DOHH2 (cell line): ENCODE results near the gene SP6.

Experiments used
- EZH2phosphoT487 ChIP-seq: fragments of 200-600 bp; sonication (generic); IDR thresholded peaks from 2 replicates; pipeline ENCODE4 v1.6.1; 2017; ENCODE audit warnings: borderline replicate concordance, mild to moderate bottlenecking, antibody characterized with exemption, low read length, moderate library complexity, mixed read lengths
- TF ChIP-seq, protein P1 (sequence below): fragments of 200-600 bp; sonication (generic); IDR thresholded peaks from one replicate; pipeline ENCODE4 v1.5.1; 2014; ENCODE audit warnings: antibody characterized with exemption, mild to moderate bottlenecking, low read depth, low read length; ENCODE audit not compliant: poor library complexity, severe bottlenecking

DNA sequence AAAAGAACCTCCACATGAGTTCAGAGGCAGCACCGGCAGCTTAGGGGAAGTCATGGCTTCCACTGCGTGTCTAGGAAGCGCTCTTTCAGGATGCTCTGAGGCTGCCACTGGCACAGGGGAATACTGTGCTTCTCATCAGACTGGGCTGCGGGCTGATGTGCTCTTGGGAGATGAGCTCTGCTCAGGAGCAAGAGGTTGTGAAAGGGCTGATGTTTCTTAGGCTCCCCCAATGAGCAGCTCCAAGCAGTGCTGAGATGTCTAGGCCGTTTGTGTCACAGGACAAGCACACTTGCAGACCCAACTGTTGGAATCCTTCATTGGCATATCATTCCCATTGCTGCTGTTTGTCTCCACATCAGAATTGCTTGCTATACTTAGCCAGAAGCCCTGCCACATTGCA, 48.7 kb upstream of the SP6 start:
- TF ChIP-seq, protein P1, sequence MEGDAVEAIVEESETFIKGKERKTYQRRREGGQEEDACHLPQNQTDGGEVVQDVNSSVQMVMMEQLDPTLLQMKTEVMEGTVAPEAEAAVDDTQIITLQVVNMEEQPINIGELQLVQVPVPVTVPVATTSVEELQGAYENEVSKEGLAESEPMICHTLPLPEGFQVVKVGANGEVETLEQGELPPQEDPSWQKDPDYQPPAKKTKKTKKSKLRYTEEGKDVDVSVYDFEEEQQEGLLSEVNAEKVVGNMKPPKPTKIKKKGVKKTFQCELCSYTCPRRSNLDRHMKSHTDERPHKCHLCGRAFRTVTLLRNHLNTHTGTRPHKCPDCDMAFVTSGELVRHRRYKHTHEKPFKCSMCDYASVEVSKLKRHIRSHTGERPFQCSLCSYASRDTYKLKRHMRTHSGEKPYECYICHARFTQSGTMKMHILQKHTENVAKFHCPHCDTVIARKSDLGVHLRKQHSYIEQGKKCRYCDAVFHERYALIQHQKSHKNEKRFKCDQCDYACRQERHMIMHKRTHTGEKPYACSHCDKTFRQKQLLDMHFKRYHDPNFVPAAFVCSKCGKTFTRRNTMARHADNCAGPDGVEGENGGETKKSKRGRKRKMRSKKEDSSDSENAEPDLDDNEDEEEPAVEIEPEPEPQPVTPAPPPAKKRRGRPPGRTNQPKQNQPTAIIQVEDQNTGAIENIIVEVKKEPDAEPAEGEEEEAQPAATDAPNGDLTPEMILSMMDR: no peak
- TF ChIP-seq EZH2phosphoT487: no peak
